Dermis microvascular lymphatic vessel endothelial cell (primary cell): ENCODE results near the gene CYP2A7. TPM values are rescaled to one million over a fixed set of nuclear protein-coding genes. Genes with fewer than 3 reads are reported as not detected.
"Not testable (repeated sequence)": the region's sequence is repeated elsewhere in the genome, so short reads cannot be mapped to it uniquely, and the experiment has no call there.

Source experiments
- DNase-seq, 2 donors: peaks; one replicate each; pipeline versions ENCODE4 v3.0.0 to v3.0.0-alpha.2; 2010; ENCODE audit warnings: low read depth in 2 of 2
- total RNA-seq: library from RNA; depleted of rRNA; stranded (reverse); fragments of >200 nt; gene quantifications from 2 replicates; pipeline ENCODE4 v1.2.1, GENCODE V29; 2014

Gene CYP2A7
- total RNA-seq, 1 donor from 2014 or later, result not detected

DNA sequence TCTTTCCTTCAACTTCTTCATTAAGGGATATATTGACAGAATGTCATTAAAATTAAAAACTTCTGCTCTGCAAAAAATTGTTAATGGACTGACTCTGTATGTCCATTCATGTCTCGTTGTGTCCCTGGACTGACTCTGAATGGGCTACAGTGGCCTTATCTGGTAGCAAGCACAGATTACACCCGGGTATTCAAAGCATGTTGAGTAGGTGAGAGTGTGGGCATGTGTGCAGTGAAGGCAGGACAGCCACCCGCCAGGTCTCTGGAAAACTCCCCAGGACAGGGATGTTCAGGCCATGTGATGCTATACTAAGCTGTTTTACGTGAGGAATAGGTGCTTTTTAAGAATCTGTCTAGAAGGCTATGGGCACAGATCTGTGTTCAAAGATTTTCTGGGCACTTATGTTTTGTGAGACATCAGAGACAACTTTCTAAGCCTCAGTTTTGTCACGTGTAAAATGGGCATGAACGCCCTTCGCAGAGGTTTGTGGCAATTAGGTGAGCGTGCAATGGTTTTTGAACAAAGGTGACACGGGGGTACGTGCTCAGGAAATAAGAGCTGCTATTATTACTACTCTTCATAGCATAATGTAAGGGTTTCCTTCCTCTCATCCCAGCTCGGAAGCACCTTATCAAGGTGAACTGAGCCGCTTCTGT, 38.9 kb downstream of the CYP2A7 start:
- DNase-seq, result not testable (repeated sequence)

DNA sequence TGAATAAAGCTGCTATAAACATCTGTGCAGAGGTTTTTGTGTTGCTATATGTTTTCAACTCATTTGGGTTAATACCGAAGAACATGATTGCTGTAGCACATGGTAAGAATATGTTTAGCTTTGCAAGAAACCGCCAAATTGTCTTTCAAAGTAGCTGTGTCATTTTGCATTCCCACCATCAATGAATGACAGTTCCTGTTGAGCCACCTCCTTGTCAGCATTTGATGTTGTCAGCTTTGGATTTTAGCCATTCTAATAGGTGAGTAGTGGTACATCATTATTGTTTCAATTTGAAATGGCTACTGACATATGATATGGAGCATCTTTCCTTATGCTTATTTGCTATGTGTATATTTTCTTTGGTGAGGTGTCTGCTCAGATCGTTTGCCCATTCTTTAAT, 40.0 kb downstream of the CYP2A7 start:
- not testable (repeated sequence) for DNase-seq

DNA sequence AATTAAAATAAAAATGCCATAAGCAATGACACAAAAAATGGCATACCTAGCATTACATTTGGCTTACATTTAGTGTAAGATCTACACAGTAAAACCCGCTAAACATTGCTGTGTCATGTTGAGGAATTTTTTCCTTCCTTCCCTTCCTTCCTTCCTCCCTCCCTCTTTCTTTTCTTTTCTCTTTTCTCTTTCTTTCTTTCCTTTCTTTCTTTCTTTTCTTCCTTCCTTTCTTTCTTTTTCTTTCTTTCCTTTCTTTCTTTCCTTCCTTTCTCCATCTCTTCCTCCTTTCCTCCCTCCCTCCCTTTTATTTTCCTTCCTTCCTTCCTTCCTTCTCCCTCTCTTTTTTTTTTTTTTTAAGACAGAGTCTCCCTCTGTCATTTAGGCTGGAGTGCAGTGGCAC, 43.6 kb downstream of the CYP2A7 start:
- DNase-seq, result not testable (repeated sequence)

DNA sequence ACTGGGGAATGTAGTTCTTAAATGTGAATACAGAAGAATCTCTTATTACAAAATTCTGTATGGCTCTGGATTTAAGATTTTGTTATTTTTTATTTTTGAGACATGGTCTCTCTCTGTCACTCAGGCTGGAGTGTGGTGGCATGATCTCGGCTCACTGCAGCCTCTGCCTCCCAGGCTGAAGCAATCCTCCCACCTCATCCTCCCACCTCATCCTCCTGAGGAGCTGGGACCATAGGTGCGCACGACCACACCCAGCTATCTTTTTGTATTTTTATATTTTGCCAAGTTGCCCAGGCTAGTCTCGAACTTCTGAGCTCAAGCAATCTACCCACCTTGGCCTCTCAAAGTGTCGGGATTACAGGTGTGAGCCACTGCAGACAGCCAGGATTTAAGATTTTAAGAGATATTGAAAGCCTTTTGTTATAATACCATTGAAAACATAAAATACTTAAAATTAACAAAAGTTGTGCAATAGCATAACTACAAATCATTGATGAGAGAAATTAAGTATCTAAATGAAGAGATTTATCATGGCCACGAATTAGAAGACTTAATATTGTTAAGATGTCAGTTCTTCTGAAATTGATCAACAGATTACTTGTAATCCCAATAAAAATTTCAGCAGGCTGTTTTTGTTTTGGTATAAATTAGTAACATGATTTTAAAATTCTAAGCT, 45.1 kb downstream of the CYP2A7 start:
- no peak for DNase-seq

DNA sequence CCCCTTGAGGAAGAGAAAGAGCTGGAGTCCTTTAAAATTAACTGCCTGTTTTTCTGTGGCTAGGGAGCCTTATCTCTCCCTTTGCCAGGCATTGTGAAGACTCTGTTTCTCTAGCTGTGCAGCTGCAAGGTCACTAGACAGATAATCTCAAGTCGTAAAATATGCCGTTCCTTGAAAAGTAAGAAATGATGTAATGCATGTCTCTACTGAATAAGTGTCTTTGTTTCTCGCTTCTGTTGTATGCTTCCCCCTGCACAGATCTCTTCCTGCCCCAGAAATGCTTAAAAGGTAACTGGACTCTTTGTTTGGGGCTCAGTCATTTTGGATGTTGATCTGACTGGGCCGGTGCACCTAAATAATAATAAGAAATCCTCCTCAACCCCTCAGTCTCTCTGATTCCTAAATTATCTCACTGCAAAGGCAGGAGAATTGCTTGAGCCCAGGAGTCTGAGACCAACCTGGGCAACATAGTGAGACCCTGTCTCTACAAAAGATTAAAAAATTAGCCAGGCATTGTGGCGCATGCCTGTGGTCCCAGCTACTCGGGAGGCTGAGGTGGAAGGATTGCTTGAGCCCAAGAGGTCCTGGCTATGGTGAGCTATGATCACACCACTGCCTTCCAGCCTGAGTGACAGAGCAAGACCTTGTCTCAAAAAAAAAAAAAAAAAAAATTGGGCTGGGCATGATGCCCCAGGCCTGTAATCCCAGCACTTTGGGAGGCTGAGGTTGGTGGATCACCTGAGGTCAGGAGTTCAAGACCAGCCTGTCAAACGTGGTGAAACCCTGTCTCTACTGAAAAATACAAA, 48.1 kb downstream of the CYP2A7 start:
- DNase-seq, result not testable (repeated sequence)

DNA sequence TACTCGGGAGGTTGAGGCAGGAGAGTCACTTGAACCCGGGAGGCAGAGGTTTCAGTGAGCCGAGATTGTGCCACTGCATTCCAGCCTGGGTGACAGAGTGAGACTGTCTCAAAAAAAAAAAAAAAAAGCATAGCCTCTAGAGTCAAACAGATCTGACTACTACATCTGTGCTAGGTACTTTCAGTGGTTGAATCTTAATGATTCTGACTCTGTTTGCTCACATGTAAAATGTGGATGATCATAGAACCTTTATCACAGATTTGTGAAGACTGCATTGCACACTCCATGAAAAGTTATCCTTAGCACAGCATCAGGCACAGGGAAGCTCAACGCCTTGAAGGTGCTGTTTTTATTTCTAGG, 49.6 kb downstream of the CYP2A7 start:
- not testable (repeated sequence) for DNase-seq

DNA sequence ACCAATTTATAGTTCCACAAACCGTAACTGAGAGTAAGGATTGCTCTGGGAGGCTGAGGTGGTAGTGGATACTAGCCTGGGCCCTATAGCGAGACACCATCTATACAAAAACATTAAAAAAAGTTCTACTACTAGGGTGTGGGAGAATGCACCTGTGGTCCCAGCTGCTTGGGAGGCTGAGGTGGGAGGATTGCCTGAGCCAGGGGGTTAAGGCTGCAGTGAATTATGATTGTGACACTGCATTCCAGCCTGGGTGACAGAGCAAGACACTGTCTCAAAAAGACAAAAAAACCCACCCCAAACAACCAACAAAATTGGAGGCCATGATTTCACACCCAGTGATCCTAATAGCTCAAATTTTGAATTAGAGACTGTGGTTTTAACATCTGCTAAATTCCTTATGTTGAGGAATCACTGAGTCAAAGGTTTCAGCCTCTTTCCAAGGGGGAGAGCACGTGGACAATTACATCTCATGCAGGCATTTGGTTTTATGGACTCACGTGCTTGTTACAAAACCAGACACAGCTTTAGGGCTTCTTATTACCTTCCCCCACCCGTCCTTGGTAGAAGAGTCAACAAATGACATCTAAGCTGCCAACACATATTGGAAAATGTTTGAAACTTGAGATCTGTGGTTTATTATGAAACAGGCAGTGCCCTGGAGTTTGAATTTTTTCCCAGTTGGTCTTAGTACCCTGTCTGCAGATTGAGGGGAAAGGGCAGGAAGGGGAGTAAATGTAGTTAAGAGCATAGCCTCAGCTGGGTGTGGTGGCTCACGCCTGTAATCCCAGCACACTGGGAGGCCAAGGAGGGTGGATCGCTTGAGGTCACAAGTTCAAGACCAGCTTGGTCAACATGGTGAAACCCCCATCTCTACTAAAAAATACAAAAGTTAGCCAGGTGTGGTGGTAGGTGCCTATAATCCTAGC, 50.3 kb downstream of the CYP2A7 start:
- no peak for DNase-seq

DNA sequence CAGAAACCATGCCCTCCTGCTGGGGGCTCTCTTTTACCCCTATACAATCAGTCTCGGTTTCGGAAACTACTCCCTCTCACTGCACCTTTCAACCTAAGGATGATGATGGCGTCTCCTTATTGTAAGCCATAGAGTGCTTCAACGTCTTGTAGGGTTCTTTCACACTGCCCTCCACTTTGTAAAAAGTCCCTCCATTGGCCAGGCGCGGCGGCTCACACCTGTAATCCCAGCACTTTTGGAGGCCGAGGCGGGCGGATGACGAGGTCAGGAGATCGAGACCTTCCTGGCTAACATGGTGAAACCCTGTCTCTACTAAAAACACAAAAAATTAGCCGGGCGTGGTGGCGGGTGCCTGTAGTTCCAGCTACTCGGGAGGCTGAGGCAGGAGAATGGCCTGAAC, 51.3 kb downstream of the CYP2A7 start:
- not testable (repeated sequence) for DNase-seq

DNA sequence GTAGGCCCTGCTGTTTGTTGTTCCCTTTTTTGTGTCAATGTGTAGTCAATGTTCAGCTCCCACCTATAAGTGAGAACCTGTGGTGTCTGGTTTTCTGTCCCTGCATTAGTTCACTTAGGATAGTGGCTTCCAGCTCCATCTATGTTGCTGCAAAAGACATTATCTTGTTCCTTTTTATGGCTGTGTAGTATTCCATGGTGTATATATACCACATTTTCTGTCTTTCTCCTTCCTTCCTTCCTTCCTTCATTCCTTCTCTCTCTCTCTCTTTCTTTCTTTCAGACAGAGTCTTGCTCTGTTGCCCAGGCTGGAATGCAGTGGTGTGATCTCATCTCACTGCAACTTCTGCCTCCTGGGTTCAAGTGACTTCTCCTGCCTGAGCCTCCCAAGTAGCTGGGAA, 52.8 kb downstream of the CYP2A7 start:
- no peak for DNase-seq

DNA sequence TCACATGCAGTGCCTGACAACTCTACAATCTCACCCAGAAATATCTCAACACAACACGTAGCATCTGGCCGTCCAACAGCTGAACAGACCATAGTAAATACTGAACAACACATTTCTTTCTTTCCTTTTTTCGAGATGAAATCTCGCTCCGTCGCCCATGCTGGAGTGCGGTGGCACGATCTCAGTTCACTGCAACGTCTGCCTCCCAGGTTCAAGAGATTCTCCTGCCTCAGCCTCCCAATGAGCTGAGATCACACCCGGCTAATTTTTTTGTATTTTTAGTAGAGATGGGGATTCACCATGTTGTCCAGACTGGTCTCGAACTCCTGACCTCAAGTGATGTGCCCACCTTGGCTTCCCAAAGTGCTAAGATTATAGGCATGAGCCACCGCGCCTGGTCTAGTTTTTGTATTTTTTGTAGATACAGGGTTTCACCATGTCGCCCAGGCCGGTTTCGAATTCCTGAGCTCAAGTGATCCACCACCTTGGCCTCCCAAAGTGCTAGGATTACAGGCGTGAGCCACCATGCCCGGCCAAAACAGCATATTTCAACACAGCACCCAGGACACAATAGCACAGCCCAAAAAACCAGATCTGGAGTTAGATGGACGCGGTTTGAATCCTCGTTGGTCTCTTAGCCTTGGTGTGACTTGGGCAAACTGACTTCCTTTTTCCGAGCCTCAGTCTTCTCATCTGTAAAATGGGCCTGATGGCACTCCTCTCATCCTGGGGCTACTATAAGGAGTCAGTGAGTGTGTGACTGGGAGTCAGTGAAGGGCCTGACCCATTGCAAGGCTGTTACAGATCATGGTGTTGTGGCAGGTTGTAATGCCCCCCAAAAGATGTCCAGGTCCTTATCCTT, 54.4 kb downstream of the CYP2A7 start:
- DNase-seq, result no peak

DNA sequence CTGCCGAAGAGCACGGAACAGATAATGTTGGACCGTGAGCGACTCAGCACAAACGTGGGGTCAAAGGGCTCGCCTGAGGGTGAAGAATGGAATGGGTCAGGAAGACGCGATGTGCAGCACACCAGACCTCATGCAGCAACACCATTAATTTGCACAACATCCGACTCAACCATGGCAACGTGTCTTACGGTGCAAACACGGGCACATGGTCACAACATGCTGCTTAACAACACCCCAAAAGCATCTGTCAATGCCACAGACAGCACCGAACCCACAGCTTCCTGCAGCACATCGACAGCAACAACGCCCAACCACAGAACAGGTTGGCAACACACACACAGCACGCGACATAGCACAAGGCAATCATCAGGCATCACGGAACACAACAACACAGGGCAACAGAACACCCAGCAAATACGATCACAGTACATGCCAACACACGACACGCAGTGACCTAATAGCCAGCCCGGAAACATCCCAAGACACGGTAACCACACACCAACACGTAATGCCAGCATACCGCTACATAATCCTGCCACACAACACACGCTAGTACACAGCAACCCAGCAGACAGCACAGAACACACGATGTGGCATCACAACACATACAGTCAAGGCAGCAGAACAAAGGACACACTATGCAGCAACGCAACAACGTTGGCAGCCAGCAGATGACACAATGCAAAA, 55.2 kb downstream of the CYP2A7 start:
- not testable (repeated sequence) for DNase-seq

DNA sequence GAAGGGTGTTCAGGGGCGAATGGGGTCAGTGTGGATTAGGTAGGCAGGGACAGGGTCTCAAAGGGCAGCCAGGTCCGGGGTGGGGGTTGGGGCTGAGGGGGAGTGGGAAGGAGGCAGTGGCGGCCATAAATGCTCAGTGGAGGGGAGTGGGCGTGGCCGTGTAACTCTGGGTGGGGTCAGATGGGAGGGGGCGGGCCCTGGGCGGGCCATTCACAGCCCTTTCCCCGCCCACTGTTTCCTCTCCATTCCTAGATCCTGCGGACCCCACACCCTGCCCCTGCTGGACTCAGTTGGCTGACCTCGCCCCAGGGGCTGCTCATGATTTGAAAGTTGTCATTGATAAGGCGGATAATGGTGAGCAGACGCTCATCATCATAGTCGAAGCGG, 55.7 kb downstream of the CYP2A7 start:
- not testable (repeated sequence) for DNase-seq

DNA sequence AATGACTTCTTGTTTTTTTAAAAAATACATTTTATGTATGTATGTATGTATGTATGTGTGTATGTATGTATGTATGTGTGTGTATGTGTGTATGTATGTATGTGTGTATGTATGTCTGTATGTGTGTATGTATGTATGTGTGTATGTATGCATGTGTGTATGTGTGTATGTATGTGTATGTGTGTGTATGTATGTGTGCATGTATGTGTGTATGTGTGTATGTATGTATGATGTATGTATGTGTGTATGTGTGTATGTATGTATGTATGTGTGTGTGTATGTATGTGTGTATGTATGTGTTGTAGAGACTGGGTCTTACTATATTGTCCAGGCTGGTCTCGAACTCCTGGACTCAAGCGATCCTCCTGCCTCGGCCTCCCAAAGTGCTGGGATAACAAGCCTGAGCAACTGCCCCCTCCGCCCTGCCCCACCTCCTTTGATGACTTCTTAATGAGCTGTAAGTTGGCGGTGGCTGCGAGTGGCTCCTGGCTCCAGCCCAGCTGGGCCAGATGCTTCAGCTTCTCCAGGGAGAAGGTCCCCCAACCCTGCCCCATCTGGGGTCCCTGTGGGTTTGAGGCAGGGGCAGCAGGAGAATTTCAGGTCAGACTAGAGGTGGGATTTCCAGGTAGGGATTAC, 56.5 kb downstream of the CYP2A7 start:
- not testable (repeated sequence) for DNase-seq

Other genes starting within 250 kb of the CYP2A7 start
- 6.8 and 10.9 TPM in 2 replicates for gene NUMBL, start 191.6 kb downstream of the CYP2A7 start, total RNA-seq
- gene COQ8B, start 165.3 kb downstream of the CYP2A7 start, total RNA-seq, result 12.6 and 20.0 TPM in 2 replicates
- 18.2 and 25.3 TPM in 2 replicates for gene ITPKC, start 165.1 kb downstream of the CYP2A7 start, total RNA-seq
- gene ACTMAP, start 131.8 kb downstream of the CYP2A7 start, total RNA-seq, result 0.26 and 0.76 TPM in 2 replicates
- 30.7 and 40.2 TPM in 2 replicates for gene SNRPA, start 131.0 kb downstream of the CYP2A7 start, total RNA-seq
- gene MIA, start 106.7 kb downstream of the CYP2A7 start, total RNA-seq, result not detected in 2 replicates
- gene RAB4B, start 104.0 kb downstream of the CYP2A7 start, total RNA-seq, result 8.6 and 14.4 TPM in 2 replicates
- gene EGLN2, start 83.0 kb downstream of the CYP2A7 start, total RNA-seq, result 94.1 and 144 TPM in 2 replicates
- gene CYP2A6, start 31.8 kb downstream of the CYP2A7 start, total RNA-seq, result not detected in 2 replicates
- not detected in 2 replicates for gene CYP2B6, start 109.1 kb upstream of the CYP2A7 start, total RNA-seq
- not detected in 2 replicates for gene CYP2A13, start 206.2 kb upstream of the CYP2A7 start, total RNA-seq
- gene CYP2F1, start 232.2 kb upstream of the CYP2A7 start, total RNA-seq, result not detected in 2 replicates